ENCODE data around the gene REEP1.
"Not testable (repeated sequence)": the region's sequence is repeated elsewhere in the genome, so short reads cannot be mapped to it uniquely, and the experiment has no call there.

Gene REEP1

DNA sequence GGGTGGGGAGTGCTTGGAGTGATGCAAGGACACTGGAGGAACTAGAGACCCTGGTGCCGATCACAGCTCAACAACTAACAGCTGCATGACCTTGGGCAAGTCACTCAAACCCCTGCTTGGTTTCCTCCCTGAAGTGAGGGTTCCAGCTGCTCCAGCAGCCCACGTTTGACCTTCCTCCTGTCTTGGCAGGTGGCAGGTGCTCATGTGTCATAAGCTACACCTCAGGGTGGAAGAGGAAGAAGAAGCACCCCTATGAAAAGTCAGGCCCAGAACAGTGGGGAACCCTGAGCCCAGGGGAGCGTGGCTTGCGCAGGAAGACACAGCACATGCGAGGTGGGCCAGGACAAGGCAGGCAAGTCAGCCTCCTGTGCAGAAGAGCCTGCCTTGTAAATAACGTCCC lies 95.8 kb downstream of the REEP1 start:
- FAIRE-seq: no peak

DNA sequence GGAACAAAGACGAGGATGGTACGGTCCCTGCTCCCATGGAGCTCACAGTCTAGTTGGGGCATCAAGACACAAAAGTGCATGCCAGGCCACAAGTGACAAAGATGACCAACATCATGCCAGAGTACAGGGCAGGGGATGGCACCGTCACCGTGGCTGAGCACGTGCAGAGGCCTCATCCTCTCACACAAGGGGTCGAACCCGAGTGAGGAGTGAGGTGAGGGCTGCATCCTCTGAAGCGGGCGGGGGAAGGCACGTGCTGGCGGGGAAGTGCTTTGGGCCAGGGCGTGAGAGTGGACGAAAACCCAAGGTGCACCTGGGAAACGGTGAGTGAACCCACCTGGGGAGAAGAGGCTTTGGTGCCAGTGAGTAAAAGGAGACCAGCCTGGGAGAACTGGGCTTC lies 97.2 kb downstream of the REEP1 start:
- FAIRE-seq: no peak

DNA sequence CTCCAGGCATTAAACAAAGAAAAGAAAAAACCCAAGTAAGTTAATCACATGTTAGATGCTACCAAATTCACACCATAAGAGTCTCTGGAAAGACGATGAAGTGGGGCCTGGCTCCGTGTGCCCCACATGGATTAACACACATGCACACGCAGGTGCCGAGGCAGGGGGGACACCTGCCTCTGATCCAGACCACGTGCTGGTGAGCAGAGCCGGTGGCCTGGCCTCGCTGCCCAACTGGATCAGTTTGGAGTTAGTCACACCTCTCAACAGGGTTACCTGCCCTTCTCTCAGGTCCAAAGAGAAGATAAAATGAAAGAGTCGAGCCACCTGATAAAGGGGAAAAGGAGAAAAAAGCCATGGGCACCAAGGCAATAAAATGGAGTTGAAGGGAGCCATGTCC lies 97.7 kb downstream of the REEP1 start:
- no peak for FAIRE-seq

DNA sequence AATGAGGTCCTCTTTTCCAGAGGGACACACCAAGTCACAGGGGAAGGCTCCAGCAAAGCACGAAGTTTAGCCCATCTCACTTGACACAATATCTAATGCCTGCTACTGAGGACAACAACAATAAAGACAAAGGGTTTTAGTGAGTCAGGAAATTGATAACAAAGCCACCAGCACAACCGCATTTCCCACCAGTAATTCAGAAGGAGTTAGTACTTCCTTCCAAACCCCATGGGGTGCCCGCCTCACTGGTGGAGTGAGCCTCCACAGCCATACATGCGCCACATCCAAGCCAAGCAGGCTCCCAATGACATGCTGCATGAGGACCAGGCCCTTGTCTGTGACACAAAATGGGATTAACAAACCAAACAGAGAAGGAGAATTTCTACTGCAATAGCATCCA lies 98.1 kb downstream of the REEP1 start:
- no peak for FAIRE-seq

DNA sequence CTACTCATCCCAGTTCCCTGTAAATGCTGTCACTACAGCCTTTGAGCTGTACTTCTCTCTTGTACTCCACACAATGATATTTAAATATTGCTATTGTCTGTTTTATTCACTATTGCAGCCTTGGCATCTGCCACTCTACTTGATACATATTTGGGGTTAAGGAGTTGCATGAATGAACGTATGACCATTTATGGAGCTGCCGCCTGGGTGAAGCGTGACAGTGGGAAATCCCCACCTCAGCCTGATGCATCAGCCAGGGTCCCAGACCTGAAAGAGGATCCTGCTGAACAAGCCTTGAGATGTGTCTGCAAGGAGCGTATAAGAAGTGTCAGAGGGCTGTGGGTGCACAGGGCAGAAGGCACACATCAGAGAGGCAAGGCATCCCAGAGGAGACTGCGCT lies 99.1 kb downstream of the REEP1 start:
- no peak for FAIRE-seq

DNA sequence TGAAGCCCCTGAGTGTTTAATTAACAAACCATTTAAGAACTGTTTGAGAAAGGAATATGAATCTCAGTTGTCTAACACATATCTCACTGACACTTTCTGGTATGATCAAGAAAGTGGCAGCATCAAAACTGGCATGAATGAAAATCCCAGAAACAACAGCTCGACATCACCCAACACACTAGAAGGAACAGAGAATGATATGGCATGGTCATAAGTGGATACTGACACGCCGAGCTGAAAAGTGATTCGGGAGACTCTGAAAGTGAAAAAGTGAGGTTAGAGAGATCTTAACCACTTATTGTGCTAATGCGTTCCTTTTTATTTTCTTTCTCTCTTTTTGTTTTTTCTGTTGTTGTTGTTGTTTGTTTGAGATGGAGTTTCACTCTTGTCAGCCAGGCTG lies 100.3 kb downstream of the REEP1 start:
- FAIRE-seq: no peak

DNA sequence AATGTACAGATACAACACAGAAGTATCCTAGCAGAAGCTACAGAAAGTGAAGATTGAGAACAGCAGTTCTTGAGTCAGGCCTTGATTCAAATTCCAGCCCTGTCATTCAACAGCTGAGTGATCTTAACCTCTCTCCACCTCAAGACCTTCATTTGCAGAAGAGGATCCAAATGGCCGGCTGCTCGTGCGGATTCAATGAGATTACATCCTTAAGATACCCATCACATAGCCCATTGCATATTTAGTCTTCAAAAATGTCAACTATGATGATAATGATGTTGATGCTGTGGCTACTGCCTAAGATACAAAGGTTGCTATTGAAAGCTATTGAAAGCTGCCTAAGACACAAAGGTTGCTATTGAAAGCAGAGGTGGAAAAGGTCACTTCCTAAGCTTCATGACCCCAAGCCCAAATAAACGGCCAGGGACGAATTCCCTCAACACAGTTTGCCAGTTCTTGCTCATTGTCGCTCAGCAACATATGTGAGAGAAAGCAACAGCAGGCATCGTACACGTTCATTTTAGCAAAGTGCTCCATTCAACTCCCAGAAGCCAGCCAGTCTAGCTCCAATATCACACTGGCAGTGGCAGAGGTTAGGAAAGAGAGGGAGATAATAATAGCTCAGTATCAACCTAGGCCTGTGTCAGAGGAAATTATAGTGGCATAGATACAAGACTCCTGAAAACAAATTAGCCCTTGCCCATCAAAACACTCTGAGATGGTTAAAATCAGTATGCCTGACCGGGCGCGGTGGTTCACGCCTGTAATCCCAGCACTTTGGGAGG lies 102.0 kb downstream of the REEP1 start:
- no peak for FAIRE-seq

DNA sequence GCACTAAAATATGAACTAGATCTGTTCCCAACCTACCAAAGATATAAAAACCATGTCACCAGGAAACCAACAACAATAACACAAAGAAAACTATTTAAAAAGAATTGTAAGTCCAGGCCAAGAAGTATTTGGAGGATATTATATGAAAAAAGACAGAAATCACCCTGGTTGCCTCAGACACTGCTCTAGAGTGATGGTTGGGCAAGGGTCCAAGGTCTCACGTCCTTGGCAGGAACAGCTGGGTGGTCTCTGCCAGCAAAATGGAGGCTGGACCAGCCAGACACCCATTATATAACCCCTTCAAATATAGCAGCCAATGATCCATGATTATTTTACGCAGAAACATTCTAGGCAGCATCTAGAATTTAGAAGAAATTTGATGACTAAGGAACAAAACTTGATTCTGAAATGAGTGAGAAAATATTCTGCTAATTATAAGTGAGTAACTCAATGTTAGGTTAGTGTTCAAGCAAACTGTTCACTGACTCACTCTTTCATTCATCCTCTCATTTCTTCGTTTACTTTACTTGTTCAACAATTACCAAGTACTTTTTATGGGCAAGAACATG lies 102.8 kb downstream of the REEP1 start:
- no peak for FAIRE-seq

DNA sequence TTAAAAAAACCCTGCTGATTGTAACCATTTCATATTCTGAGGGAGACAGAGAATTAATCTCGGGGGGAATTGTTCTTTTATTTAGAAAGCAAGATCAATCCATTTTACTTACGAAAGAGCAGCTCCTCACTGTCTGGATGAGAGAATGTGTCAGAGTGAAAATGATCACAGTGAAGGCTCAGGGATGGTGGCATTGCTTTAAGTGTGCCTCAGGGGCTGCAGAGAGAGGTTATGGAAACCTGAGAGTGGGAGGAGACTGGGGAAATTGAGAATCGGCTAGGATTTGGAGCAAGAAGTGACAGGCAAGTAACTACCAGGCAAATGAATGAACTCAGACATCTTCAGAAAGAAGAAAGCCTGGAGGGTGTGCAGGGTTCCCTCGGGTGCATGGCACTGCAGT lies 104.0 kb downstream of the REEP1 start:
- FAIRE-seq: no peak

DNA sequence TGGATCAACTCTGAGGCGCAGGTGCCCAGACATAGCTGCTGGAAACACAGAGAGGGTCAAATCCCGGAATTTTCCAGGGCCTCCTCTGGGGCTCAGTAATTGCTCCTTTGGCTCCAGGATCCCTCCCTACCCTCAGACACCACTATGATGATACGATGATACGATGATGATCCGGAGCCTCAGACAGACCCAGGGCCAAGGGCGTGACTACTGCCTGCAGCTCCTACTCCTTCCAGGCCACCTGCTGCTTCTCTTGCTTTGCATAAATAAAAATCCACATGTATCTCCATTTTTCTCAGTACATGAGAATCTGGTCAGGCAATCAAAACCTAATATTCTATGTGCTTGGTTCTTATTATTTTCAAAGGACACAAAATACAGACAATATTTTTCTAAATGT lies 104.5 kb downstream of the REEP1 start:
- no peak for FAIRE-seq

DNA sequence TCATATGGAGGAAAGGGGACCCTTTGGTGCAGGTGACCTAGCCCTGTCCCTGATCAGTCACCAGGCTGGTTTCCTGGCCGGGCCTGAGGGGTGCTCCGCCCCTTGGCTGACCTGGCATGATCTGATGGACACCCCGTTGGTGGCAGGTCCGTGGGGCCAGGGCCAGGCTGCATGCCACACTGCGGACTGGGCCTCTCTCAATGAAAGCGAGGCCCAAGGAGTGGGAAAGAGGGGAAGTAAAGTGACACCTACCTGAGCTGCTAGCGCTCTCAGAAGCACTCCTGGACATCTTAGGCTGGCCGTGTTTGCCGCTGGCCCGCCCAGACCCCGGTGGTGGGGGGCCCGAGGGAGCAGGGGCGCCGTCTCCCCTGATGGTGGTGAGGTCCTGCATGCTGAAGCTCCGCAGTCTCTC lies 105.0 kb downstream of the REEP1 start:
- no peak for FAIRE-seq

DNA sequence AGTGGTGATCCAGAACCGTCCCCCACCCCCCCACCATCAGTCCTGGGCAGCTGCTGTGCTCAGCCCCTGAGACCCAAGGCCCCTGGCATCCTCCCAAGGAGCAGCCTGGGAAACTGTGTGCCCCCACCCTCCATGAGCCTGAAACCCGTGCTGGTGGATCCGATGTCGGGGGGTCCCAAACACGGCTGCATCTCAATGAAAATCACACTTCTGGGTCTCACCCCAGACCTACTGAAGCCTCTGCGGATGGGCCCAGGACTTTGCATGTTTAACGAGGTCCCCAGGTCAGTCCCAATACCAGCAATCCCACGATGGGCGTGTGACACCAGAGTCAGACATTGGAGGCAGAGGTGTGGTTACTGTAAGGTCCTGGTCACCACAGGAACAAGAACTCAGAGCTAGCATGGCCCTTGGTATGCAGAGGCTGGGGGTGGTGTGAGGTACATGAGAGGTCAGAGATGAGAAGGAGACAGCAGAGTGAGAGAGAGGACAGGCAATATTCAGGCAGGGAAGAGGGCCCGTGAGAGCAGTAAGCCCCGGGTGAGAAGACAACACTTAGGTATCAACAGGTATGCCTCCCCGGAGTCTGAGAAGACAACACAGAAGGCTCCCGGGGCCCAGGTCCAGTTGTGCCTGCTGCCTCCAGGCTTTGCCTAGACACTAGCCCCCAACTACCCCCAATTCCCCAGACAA lies 105.6 kb downstream of the REEP1 start:
- no peak for FAIRE-seq

DNA sequence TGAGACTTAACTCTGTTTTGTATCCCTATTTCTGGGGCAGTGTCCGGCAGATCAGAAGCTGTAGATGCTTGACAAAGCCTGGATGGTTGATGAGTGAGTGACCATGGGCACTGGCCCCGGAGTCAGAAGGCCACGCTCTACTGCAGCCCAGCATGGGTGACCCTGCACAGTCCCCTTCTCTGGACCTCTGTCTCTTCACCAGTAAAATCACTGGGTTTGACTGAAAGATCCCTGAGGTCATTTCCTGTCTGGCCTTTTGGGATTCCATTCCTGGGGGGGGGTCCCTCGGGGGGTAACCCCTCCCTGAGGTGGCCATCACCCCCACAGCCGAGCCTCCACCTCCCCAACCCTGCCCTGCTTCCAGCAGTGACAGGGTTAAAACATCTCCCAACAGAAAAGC lies 106.5 kb downstream of the REEP1 start:
- FAIRE-seq: no peak

DNA sequence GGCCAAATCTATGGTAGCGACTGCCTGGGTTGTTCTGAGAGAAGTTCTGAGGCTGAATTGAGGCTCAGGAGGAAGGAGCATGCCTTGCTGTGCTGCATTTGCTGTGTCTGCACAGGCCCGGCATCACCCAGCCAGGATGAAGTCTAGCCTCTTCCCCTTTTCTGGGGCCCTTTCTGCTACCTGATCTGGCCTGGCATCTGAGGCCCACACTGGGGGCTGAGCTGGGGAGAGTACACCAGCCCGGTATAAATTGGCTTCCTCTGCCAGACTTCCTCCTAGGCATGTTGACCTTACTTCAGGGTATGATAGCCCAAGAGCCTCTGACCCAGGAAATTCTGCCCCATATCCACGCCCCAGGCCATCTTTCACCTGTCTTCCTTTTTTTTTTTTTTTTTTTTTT lies 108.2 kb downstream of the REEP1 start:
- no peak for FAIRE-seq

DNA sequence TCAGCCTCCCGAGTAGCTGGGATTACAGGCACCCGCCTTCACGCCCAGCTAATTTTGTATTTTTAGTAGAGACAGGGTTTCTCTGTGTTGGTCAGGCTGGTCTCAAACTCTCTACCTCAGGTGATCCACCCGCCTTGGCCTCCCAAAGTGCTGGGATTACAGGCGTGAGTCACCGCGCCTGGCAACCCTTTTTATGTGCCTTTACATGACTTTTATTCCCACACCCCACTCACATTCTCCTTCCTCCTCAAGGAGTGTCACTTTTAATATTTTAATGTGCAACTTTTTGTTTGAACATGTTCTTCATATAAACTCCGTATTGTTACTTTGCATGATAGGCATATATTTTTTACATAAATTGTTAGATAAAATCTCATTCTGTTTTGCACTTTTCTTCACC lies 108.9 kb downstream of the REEP1 start:
- FAIRE-seq: not testable (repeated sequence)

DNA sequence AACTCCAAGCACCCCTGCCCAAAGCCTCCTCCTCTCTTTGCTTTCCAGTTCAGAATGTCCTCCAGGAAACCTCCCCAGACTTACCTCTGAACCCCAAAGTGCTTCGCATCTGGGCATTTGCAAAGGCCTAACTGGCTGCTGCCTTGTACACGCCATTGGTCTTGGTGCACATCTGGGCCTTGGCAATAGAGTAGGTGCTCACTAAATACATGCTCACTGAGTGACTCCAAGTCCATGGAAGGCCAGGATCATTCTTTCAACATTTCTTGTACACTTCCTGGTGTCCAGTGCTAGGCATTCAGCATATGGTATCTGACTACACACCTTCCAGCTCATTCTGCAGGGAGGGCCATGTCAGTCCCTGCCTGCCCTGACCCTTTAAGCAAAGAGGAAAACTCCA lies 109.7 kb downstream of the REEP1 start:
- FAIRE-seq: no peak

DNA sequence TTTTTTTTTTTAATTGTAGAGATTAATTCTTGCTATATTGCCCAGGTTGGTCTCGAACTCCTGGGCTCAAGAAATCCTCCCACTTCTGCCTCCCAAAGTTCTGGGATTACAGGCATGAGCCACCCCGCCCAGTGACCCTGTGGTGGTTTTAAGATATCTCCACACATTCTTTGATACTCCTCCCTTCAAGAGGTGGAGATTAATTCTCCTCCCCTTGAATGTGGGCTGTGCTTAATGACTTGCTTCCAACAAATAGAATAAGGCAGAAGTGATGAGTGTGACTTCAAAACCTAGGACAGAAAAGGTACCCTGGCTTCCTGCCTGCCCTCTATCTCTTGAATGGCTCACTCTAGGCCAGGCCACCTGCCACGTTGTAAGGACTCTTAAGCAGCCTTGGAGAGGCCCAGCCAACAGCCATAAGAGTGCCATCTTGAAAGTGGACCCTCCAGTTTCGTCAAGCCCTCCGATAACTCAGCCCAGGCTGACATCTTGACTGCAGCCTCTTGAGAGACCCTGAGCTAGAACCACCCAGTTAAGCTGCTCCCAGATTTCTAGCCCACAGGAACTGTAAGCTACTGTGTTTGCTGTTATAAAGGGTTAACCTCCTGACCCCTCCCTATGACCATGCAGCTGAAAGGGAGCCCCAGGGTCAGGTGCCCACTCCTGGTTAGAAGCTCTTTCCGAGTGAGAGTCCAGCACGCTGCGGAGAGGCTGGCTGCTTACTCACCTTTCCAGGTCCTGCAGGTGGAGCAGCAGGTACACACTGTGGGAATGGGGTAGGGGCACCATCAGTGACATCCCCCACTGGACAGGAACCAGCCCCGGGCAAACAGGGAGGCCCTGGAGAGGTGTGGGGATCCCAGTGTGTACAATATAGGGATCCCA lies 110.5 kb downstream of the REEP1 start:
- FAIRE-seq: no peak

DNA sequence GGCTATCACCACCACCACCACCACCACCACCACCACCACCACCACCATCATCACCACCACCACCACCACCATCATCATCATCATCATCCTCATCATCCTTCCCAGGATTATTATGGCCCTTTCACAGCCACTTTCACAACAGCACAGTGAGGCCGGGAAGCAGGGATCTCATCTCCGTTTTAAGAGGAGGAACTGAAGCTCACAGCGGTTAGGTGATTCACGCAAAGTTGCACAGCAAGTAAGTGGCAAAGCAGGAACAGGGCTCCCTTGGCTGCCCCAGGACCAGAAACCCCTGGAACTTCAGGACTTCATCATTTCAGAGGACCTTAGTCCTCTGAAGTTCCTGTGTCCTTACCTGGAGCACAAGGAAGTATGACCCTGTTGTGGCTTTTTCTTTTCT lies 111.4 kb downstream of the REEP1 start:
- FAIRE-seq: no peak

DNA sequence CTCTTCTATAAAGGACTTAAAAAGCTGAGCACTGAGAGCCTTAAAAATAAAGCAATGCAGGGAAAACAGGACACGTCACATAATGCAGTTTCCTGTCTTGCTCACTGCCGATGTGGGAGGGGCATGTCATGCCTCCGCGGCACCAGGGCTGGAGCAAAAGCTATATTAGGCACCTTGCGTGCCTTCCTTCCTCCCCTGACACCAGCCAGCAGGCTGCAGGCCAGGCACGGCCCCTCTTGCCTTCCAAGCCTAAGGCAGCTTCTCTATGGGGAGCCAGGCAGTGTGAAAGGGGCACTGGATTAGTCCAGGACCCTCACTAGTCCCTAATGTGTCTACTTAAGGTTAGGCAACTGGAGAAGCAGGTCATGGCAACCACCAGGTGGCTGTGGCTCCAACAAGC lies 111.8 kb downstream of the REEP1 start:
- FAIRE-seq: no peak

DNA sequence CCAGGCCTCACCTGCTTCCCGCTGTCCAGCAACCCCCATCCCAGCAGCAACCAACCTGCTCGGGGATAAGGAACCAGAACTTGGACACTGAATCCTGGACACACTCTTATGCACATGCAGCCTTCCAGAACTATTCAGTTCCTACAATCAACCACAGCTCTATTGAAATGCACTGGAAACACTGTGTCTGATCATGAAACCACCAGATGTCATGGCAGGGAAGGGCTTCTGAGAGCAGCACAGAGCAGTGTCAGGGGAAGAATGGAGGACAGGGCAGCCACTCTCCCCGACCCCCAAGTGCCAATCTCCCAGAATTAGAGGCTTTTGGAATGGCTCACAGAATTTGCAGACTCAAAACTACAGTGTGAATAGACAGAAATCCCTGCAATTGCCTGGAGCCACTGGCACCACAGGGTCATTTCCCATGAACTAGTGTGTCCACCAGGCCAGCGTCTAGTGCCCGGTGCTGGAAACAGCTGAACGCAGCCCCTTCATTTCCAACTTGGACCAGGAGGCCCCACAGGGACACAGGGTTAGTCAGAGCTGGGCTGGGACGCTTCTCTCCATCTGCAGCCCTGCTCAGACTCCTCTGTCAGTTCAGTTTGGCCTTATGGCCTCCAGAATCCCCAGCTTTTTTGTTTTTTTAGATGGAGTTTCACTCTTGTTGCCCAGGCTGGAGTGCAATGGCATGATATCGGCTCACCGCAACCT lies 112.6 kb downstream of the REEP1 start:
- FAIRE-seq: no peak

DNA sequence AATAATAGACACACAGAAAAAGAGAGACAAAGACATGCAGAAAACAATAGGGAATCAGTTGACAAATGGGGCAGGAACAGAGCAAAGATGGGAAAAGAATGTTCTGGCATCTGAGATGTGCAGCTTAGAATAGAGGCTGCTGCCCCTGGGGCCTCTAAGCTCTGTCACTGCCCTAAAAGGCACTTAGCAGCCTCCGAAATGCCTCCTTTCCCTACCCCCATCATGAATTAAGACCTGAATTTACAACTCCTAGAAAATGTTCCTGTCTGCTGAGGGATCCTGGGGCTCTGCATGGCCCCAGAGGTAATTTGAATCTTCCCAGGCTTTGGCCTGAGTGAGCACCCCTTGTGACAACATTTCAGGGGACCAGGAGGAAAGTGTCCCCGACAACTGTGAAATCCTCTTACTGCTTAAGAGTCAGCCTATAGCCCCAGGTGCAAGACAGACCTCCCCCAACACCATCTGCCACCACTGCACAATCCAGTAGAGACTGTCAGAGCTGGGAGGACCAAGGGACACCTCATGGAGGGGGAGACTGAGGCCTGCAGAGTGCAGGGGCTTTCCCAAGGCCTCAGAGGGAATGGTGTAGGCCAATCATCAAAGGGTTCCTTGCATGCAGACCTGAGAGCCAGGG lies 113.4 kb downstream of the REEP1 start:
- no peak for FAIRE-seq
